MV-4-11 (cell line): Measurements from ENCODE around the gene KANK2.
"Not testable (repeated sequence)": the region's sequence is repeated elsewhere in the genome, so short reads cannot be mapped to it uniquely, and the experiment has no call there.

Experiments used
- DNase-seq: peaks from one replicate; lab custom pipeline; 2025; lab: John Stamatoyannopoulos, UW

KANK2 gene

GRCh38 chr19:11172576-11172975 is 24.8 kb downstream of the KANK2 start:
- DNase-seq = no peak

GRCh38 chr19:11171144-11171543 is 26.2 kb downstream of the KANK2 start:
- no peak for DNase-seq

- DNase-seq = no peak
These were observed 27.3 kb downstream of the KANK2 start for GRCh38 chr19:11169896-11170678.

GRCh38 chr19:11168568-11168967 is 28.8 kb downstream of the KANK2 start:
- no peak for DNase-seq

GRCh38 chr19:11166281-11167142 is 30.8 kb downstream of the KANK2 start:
- no peak for DNase-seq

- no peak for DNase-seq
These were observed 31.8 kb downstream of the KANK2 start for GRCh38 chr19:11165486-11166030.

- DNase-seq = no peak
These were observed 32.4 kb downstream of the KANK2 start for GRCh38 chr19:11164879-11165406.

- no peak for DNase-seq
These were observed 33.0 kb downstream of the KANK2 start for GRCh38 chr19:11164296-11164695.

GRCh38 chr19:11160440-11160768 is 36.9 kb downstream of the KANK2 start:
- not testable (repeated sequence) for DNase-seq

- DNase-seq = peak; percentile 28
These were observed 37.5 kb downstream of the KANK2 start for GRCh38 chr19:11159598-11160439.

GRCh38 chr19:11155373-11156120 is 41.8 kb downstream of the KANK2 start, which contains the start of gene SPC24:
TSS of gene SPC24 (minus strand) at chr19:11155782. CDS start at chr19:11155776, 6 bp downstream.
- DNase-seq = peak; percentile 100

- no peak for DNase-seq
These were observed 42.7 kb downstream of the KANK2 start for GRCh38 chr19:11154683-11155047.

- DNase-seq = no peak
These were observed 44.9 kb downstream of the KANK2 start for GRCh38 chr19:11152318-11153062.

- DNase-seq = no peak
These were observed 46.2 kb downstream of the KANK2 start for GRCh38 chr19:11151181-11151580.

- no peak for DNase-seq
These were observed 49.3 kb downstream of the KANK2 start for GRCh38 chr19:11148001-11148400.

GRCh38 chr19:11145536-11145924 is 51.8 kb downstream of the KANK2 start:
- no peak for DNase-seq

GRCh38 chr19:11142528-11143171 is 54.7 kb downstream of the KANK2 start:
- DNase-seq = no peak

- no peak for DNase-seq
These were observed 55.3 kb downstream of the KANK2 start for GRCh38 chr19:11141937-11142527.

- DNase-seq = no peak
These were observed 56.4 kb downstream of the KANK2 start for GRCh38 chr19:11140896-11141295.
